Daoy (cell line): Measurements from ENCODE around the gene TUBA4A. TPM values are rescaled to one million over a fixed set of nuclear protein-coding genes. Genes with fewer than 3 reads are reported as not detected.
A peak's percentile ranks its signal among the peaks of the same experiment; 100 is the strongest.
"Not testable (repeated sequence)": the region's sequence is repeated elsewhere in the genome, so short reads cannot be mapped to it uniquely, and the experiment has no call there.

Source experiments
- DNase-seq: peaks from one replicate; pipeline ENCODE4 v3.0.0-alpha.2; 2015; ENCODE audit warnings: low read depth
- total RNA-seq: library from RNA; depleted of rRNA; stranded (reverse); fragments of >200 nt; shearing (Covaris generic); gene quantifications from 2 replicates; pipeline ENCODE4 v1.2.3, GENCODE V29; 2014

Gene TUBA4A
- total RNA-seq, 1 experiment from 2014 or later: 79.9 TPM

DNA sequence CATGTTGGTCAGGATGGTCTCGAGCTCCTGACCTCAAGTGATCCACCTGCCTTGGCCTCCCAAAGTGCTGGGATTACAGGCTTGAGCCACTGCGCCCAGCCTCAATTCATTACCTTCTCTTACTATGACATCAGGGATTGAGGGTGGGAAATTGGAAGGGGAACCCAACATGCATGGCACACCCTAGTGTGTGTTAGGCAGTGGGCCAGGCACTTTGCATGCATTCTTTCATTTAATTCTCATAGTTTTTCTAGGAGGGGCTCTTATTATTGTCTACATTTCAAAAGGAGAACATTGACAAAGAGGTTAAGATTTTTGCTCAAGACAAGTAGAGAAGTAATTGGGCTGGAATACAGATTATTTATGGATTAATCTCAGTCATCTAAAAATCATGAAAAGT is 14.6 kb upstream of the TUBA4A start:
- DNase-seq: no peak

- DNase-seq: no peak
Observed at GRCh38 chr2:219266886-219267285, 13.2 kb upstream of the TUBA4A start.

GRCh38 chr2:219266232-219266631 is 12.5 kb upstream of the TUBA4A start:
- DNase-seq: no peak

DNA sequence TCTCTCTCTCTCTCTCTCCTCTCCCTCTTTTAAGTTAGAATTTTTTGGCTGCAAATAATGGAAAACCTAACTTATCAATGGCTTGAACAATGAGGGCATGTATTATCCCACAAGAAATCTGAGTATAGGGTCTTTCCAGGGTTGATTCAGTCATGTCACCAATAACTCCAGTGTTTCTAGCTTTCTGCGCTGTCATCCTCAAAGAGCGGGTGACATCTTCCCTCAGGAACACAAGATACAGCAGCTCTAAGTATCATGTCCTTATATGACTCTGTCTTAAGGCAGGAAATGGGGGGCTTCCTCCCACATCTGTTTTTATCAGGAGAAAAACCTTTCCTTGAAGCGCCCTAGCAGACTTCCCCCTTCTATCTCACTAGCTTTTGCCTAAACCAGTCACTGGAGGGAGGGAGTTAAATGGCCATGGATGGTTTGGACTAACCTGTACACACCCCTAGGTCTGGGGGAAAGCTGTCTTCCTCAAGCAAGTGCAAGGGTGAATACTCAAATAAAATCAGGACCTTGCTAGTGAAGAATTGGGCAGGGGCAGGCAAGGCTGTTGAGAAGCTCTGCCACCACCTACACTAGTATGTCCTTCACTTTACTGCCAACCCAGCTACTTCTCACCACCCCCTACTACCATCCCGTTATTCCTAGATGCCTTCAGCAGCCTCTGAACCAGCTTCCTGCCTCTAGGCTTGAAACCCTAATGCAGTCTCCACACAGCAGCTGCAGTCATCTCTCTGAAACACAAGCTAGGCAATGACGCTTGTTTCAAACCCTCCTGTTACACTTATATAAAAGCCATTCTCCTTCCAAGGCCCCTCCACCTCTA is 7.5 kb upstream of the TUBA4A start:
- no peak for DNase-seq

DNA sequence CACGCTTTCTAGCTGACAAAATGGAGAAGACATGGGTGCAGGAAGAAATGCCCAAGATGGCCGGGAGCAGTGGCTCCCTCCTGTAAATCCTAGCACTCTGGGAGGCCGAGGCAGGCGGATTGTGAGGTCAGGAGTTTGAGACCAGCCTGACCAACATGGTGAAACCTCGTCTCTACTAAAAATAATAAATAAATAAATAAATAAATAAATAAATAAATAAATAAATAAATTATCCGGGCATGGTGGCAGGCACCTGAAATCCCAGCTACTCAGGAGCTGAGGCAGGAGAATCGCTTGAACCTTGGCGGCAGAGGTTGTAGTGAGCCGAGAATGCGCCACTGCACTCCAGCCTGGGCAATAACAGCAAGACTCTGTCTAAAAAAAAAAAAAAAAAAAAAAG is 5.2 kb upstream of the TUBA4A start:
- not testable (repeated sequence) for DNase-seq

- DNase-seq: no peak
Observed at GRCh38 chr2:219254590-219255201, 978 bp upstream of the TUBA4A start.

DNA sequence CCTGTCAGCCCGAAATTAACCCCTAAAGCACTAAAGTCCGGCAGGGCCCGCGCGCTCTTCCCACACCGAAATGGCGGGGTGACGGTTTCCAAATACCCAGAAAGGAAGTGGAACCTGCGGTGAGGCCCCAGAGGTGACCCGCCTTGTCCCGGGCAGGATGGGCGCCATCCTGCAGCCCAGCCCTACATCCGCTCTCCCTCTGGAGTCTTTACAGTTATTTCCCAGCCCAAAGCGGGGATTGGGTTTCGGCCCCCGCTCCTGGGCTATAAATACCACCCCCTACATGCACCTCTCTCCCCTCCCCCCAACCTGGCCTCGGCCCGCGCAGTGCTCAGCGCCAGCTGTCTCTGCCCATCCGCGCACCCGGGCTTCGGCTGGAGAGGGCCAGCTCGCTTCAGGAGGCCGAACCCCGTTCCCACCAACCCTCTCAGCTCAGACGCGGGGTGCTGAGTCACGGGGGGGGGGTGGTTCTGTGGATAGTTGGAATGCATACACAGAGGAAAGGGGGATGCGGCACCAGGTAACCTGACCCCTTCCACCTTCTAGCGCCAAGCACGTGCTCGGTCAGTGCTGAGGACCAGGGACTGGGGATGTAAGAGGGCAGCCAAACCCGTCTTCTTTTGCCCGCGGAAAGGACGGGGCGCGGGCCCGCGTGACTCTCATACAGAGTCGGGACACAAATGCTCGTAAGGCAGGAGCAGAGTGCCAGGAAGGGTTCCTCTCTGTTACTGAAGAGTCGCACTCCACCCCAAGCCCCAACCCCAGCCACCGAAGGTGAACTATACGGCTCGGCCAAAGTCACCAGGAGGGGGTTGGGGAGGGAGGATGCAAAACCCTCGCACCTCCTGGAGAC is 592 bp downstream of the TUBA4A start, which contains the start of gene TUBA4B:
TUBA4B (plus strand) TSS at position 344 of the 853 bp plus-strand sequence; CDS start at position 509, 165 bp downstream.
- DNase-seq: peak; percentile 81

GRCh38 chr2:219252570-219252899 is 1.2 kb downstream of the TUBA4A start:
- DNase-seq: no peak

DNA sequence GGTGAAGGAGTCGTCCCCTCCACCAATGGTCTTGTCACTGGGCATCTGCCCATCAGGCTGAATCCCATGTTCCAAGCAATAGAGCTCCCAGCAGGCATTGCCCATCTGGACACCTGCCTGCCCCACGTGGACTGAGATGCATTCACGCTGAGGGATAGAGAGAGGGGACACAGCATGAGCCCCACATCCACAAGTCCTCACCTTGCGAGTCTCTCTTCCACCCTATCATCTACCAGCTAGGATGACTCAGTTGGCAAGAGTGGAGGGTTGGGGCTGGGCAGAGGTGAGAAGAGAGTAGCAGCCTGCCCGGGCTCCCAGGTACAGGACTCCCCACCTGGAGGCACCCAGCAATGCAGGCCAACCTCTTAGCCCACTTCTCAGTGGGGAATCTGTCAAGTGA is 1.6 kb downstream of the TUBA4A start:
- peak; percentile 28 for DNase-seq

DNA sequence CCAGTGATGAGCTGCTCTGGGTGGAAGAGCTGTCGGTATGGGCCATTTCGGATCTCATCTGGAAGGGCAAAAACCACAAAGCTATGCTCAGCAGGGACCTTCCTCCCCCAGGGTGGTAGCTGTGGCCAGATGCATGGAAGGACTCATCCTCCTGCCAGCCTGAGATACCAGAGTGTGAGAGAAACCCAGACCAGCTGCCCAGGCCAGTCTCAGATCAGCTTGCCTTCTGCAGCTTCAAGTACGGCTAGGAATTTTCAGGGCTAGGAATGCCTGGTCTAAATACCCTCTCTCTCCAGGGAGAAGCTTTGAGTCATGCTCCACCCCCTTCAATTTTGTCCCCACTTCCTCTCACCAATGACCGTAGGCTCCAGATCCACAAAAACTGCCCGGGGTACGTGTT is 2.1 kb downstream of the TUBA4A start:
- peak; percentile 35 for DNase-seq

DNA sequence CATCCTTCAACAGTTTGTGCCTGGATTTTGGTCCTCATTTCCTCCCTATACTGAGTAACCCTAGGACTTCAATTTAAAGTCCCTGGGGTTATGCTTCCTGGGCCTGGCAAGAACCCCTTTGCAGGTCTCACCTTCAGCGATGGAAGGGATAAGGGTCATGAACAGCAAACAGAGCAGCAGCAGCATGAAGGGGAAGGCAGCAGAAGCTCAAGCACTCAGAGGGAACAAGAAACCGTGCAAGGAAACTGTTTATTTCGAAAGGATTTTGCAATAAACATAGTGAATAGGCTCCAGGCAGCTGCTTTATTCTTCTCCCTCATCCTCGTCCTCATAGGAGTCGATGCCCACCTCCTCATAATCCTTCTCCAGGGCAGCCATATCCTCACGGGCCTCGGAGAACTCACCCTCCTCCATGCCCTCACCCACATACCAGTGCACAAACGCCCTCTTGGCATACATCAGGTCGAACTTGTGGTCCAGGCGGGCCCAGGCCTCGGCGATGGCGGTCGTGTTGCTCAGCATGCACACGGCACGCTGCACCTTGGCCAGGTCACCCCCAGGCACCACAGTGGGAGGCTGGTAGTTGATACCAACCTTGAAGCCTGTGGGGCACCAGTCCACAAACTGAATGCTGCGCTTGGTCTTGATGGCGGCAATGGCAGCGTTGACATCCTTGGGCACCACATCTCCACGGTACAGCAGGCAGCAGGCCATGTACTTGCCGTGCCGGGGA is 3.5 kb downstream of the TUBA4A start:
- no peak for DNase-seq

GRCh38 chr2:219249203-219249980 is 4.3 kb downstream of the TUBA4A start:
- peak; percentile 89 for DNase-seq

GRCh38 chr2:219248845-219249202 is 4.9 kb downstream of the TUBA4A start:
- no peak for DNase-seq

- no peak for DNase-seq
Observed at GRCh38 chr2:219247678-219248642, 5.8 kb downstream of the TUBA4A start.

DNA sequence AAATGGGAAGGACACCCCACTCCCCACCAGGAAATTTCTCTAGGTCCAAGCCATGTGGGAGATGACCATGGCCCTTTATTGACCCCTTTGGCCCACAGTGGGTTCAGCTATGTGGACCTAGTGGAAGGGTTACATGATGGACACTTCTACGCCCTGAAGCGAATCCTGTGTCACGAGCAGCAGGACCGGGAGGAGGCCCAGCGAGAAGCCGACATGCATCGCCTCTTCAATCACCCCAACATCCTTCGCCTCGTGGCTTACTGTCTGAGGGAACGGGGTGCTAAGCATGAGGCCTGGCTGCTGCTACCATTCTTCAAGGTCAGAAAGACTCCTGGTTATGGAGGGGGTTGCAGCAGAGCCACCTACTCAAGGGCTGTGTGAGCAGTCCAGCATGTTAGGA is 7.2 kb downstream of the TUBA4A start:
- no peak for DNase-seq

GRCh38 chr2:219245899-219246230 is 7.9 kb downstream of the TUBA4A start:
- no peak for DNase-seq

- peak; percentile 95 for DNase-seq
Observed at GRCh38 chr2:219245148-219245898, 8.4 kb downstream of the TUBA4A start, which contains the start of the genes GLB1L and STK16. TSS of gene GLB1L (minus strand) at chr2:219245444. CDS start at chr2:219243573, 1,871 bp downstream. TSS of gene STK16 (plus strand) at chr2:219245479. CDS start at chr2:219246000, 521 bp downstream.

DNA sequence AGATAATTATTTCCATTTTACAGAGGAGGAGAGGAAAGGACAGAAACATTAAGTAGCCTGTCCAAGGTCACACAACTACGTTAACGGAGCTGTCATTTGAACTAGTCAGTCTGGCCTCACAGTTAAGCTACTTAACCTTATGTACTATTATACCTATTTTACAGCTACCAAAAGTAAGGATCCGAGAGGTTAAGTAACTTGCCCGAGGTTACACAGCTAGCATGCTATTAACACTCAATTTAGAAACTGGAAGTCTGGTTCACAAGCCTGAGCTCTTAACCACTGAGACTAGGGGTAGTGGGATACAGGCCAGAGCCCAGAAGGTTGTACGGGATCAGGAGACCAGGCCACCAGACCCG is 8.9 kb downstream of the TUBA4A start:
- DNase-seq: no peak

DNA sequence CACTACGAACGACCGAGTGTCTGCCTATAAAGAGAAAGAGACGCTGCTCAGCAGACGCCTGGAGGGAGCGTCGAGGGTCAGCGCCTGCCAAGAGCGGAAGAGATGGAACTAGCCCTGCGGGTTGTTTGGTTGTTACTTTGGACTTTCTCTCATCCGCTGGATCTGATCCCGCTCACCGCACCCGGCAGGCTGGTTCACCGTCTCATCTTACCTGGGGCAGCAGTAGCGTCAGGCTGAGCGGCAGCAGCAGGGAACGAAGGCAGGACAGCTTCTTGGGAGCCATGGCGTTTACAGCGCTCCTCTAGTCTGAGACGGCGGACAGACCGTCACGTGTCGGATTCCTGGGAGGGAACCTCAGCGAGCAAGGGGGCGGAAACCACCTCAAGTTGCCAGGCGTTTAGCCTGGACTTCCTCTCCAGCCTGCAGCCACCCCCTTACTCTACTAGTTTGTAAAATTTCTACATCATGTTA is 10.4 kb downstream of the TUBA4A start:
- no peak for DNase-seq
